ENCODE data around the gene FOXF2.

Gene FOXF2

DNA sequence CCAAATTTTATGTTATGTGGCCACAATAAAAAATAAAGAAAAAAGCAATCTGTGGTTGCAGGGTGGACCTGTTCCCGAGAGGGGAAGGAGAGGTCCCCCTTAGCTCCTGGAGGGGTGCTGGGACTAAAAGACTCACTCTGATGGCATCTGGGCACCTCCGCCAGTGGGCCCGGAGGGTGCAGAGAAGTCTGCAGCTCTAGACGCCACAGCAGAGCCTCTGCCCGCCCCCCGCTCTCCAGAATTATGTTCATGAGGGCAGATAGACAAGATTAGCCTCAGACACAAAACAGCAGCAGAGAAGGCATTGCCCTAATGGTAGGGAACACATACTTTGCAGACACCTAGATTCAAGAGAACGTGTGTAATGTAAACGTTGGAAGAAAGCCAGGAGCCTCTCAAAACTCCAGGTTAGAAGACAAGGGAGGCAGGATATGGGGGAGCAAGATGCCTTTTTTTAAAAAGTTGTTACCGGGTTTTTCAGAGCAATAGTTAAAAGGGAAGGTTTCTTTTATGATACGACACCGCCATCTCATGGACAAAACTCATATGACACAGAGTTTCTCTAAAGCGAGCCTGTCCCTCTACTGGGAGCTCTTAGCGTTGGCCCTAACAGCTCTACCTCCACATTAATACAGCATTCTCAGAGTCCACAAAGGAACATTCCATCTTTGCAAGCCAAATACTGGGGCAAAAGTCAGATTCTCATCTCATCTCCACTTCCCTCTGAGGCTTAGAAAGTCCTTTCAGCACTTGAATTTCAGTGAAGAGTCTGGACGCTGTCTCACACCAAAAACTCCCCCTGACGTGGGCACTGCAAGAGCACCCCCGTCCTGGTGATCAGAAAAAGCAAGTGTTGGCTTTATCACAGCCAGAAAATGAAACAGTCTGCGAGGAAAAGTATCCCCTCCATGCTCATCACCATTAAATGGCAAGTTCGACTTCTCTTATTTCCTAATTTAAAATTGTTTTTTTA is 47.2 kb downstream of the FOXF2 start:
- no peak overlapping the region for H3K4me3 ChIP-seq (ENCODE audit: low read depth, low read length)
- TF ChIP-seq, protein P1, sequence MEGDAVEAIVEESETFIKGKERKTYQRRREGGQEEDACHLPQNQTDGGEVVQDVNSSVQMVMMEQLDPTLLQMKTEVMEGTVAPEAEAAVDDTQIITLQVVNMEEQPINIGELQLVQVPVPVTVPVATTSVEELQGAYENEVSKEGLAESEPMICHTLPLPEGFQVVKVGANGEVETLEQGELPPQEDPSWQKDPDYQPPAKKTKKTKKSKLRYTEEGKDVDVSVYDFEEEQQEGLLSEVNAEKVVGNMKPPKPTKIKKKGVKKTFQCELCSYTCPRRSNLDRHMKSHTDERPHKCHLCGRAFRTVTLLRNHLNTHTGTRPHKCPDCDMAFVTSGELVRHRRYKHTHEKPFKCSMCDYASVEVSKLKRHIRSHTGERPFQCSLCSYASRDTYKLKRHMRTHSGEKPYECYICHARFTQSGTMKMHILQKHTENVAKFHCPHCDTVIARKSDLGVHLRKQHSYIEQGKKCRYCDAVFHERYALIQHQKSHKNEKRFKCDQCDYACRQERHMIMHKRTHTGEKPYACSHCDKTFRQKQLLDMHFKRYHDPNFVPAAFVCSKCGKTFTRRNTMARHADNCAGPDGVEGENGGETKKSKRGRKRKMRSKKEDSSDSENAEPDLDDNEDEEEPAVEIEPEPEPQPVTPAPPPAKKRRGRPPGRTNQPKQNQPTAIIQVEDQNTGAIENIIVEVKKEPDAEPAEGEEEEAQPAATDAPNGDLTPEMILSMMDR (IDR thresholded peaks at IDR 0.05; ENCODE audit: low read depth, low read length): peak; percentile 60

GRCh38 chr6:1437553-1438406 is 48.4 kb downstream of the FOXF2 start:
- TF ChIP-seq, protein P1 (IDR thresholded peaks at IDR 0.05; ENCODE audit: low read depth, low read length): no peak
- H3K4me3 ChIP-seq (ENCODE audit: low read depth, low read length): no peak overlapping the region

GRCh38 chr6:1438471-1438881 is 49.1 kb downstream of the FOXF2 start:
- H3K4me3 ChIP-seq (ENCODE audit: low read depth, low read length): no peak overlapping the region
- TF ChIP-seq, protein P1 (IDR thresholded peaks at IDR 0.05; ENCODE audit: low read depth, low read length): no peak

DNA sequence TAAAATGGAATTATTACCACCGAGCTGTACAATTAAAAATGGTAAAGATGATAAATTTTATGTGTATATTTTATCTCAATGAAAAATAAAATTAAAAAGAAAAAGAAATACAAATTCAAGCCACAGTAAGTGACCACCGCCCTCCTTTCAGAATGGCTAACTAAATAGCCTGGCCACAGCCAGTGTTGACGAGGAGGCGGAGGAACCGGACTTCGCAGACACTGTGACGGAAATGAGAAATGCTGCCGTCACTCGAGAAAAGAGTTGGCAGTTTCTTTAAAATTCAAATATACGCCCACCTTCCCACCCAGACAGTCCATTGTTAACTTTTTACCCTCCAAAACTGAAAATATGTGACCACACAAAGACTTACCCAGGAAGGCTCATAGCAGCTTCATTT is 50.0 kb downstream of the FOXF2 start:
- TF ChIP-seq, protein P1 (IDR thresholded peaks at IDR 0.05; ENCODE audit: low read depth, low read length): no peak
- no peak overlapping the region for H3K4me3 ChIP-seq (ENCODE audit: low read depth, low read length)

GRCh38 chr6:1442929-1443328 is 53.6 kb downstream of the FOXF2 start:
- no peak overlapping the region for H3K4me3 ChIP-seq (ENCODE audit: low read depth, low read length)
- TF ChIP-seq, protein P1 (IDR thresholded peaks at IDR 0.05; ENCODE audit: low read depth, low read length): no peak

Data from WI38 (cell line).